Neuron (in vitro differentiated cells): ENCODE results near the gene SEMA3A.
"Not testable (repeated sequence)": the region's sequence is repeated elsewhere in the genome, so short reads cannot be mapped to it uniquely, and the experiment has no call there.

Experiments
- H2AFZ ChIP-seq: one replicate; pipeline ENCODE4 v1.6.1; 2013; ENCODE audit warnings: low read depth, mild to moderate bottlenecking, inconsistent platforms, low read length, moderate library complexity
- H3K27me3 ChIP-seq: one replicate; pipeline ENCODE4 v1.6.1; 2013; ENCODE audit warnings: low read length; ENCODE audit not compliant: insufficient read depth
- H3K36me3 ChIP-seq: one replicate; pipeline ENCODE4 v1.6.1; 2013; ENCODE audit warnings: low read length; ENCODE audit not compliant: insufficient read depth
- H3K4me1 ChIP-seq: one replicate; pipeline ENCODE4 v1.6.1; 2013; ENCODE audit warnings: low read length; ENCODE audit not compliant: insufficient read depth
- H3K4me3 ChIP-seq: 2 replicates; pipeline ENCODE4 v1.5.1; 2013; ENCODE audit warnings: mild to moderate bottlenecking, low read length, moderate library complexity
- H3K9me3 ChIP-seq: one replicate; pipeline ENCODE4 v1.6.1; 2013; ENCODE audit warnings: low read length

SEMA3A gene

DNA sequence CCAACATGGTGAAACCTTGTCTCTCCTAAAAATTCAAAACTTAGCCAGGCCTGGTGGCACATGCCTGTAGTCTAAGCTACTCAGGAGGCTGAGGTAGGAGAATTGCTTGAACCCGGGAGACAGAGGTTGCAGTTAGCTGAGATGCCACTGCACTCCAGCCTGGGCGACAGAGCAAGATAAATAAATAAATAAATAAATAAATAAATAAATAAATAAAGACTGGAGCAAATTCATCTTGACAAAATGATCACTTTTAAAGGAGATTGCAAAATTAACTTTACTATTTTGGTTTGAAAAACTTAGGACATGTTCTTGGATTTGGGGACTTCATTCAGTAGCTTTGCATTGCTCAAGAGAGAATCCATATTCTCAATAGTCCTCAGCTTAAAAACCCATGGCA, 137.0 kb downstream of the SEMA3A start:
- Histone ChIP-seq H3K9me3 (no peaks in the 10 kb centered on the region), H3K4me3 (no peak overlapping the region), H3K4me1 (no peaks in the 10 kb centered on the region), H3K27me3 (no peaks in the 10 kb centered on the region), H3K36me3 (peaks cover 12% of the 10 kb centered on the region), H2AFZ (no peak overlapping the region)

DNA sequence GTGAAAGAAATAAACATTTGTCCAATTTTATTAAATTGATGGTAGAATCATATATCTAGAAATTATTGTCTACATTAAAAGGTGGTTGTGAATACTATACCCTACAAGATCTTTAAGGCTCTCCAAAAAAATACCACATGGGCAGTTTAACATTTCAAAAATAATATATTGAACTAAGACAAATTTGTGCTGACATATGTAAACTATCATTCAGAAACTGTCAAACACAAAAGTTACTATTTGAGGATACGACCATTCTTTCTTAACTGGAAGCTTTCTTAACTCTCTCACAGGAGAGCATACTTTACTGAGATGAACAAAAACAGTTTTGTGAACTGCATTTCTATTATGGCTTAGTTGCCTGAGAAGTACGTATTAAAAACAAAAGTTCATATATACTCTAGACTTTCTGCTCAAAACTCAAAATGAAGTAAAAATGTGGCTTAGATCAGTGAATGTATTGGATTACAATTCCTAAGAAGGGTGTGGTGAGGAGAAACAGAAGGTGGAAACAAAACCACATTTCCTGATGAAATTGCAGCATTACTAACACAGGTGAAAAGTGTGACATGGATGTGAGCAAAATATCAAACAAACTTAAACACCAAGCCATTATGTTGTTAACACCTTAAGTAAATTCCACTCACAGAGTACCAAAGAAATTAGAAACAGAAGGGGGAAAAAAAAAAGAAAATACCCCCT, 138.5 kb downstream of the SEMA3A start:
- no peak overlapping the region for H2AFZ ChIP-seq
- H3K4me3 ChIP-seq, result no peak overlapping the region
- H3K27me3 ChIP-seq, result no peaks in the 10 kb centered on the region
- H3K4me1 ChIP-seq, result no peaks in the 10 kb centered on the region
- no peaks in the 10 kb centered on the region for H3K9me3 ChIP-seq
- H3K36me3 ChIP-seq, result peaks cover 12% of the 10 kb centered on the region

DNA sequence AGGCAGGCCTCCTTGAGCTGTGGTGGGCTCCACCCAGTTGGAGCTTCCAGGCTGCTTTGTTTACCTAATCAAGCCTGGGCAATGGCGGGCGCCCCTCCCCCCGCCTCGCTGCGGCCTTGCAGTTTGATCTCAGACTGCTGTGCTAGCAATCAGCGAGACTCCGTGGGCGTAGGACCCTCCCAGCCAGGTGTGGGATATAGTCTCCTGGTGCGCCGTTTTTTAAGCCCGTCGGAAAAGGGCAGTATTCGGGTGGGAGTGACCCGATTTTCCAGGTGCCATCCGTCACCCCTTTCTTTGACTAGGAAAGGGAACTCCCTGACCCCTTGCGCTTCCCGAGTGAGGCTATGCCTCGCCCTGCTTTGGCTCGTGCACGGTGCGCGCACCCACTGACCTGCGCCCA, 139.4 kb downstream of the SEMA3A start:
- H3K4me1 ChIP-seq, H3K4me3 ChIP-seq, H3K9me3 ChIP-seq, H2AFZ ChIP-seq, H3K27me3 ChIP-seq: not testable (repeated sequence)
- H3K36me3 ChIP-seq, result peaks cover 10% of the 10 kb centered on the region

DNA sequence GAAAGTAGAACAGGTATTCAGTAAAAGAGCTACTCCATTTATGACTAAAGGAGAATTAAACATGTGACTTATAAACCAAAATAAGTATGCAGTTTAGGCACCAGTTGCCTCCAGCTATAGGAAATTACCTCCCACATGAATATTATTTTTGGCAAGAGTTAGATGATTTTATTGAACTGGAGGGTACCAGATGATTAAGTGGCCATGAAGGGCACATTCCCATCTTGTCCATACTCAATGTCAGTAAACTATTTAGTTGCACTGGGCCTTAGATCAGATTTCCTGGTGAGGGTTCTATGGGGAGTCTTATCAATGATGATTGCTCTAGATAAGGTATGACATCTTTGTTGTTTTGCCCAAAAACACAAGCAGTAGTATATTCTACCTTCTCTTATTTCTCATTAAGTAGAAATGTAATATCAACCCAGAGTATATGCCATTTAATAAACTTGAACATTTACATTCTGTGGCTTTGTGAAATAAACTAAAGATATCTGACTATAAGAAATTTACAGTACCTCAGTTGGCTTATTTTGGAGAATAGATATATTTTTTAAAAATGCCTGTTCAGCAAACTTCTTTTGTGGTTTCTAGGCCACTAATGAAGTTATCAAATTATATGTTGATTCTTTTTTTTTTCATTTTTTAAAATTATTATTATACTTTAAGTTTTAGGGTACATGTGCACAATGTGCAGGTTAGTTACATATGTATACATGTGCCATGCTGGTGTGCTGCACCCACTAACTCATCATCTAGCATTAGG, 145.3 kb downstream of the SEMA3A start:
- peaks cover 19% of the 10 kb centered on the region for H3K36me3 ChIP-seq
- no peak overlapping the region for H3K4me3 ChIP-seq
- H3K9me3 ChIP-seq, result no peaks in the 10 kb centered on the region
- H3K4me1 ChIP-seq, result no peaks in the 10 kb centered on the region
- H2AFZ ChIP-seq, result no peak overlapping the region
- H3K27me3 ChIP-seq, result no peaks in the 10 kb centered on the region

- Histone ChIP-seq H3K4me3 (no peak overlapping the region), H3K4me1 (peaks cover 5% of the 10 kb centered on the region), H2AFZ (no peak overlapping the region), H3K36me3 (peaks cover 25% of the 10 kb centered on the region), H3K9me3 (no peaks in the 10 kb centered on the region), H3K27me3 (no peaks in the 10 kb centered on the region)
Measured at GRCh38 chr7:84047085-84047484, 147.5 kb downstream of the SEMA3A start.

GRCh38 chr7:84044834-84045233, 149.8 kb downstream of the SEMA3A start:
- Histone ChIP-seq H3K27me3 (no peaks in the 10 kb centered on the region), H3K4me3 (no peak overlapping the region), H3K36me3 (peaks cover 25% of the 10 kb centered on the region), H2AFZ (no peak overlapping the region), H3K4me1 (peaks cover 23% of the 10 kb centered on the region), H3K9me3 (no peaks in the 10 kb centered on the region)

GRCh38 chr7:84043661-84044191, 150.9 kb downstream of the SEMA3A start:
- Histone ChIP-seq H3K9me3 (no peaks in the 10 kb centered on the region), H3K36me3 (peaks cover 22% of the 10 kb centered on the region), H2AFZ (no peak overlapping the region), H3K4me3 (no peak overlapping the region), H3K27me3 (no peaks in the 10 kb centered on the region), H3K4me1 (peaks cover 28% of the 10 kb centered on the region)

- H3K27me3 ChIP-seq, result no peaks in the 10 kb centered on the region
- H3K4me3 ChIP-seq, result no peak overlapping the region
- H2AFZ ChIP-seq, result no peak overlapping the region
- peaks cover 22% of the 10 kb centered on the region for H3K36me3 ChIP-seq
- peaks cover 28% of the 10 kb centered on the region for H3K4me1 ChIP-seq
- H3K9me3 ChIP-seq, result no peaks in the 10 kb centered on the region
Measured at GRCh38 chr7:84042110-84042539, 152.5 kb downstream of the SEMA3A start.

- H3K27me3 ChIP-seq, result no peaks in the 10 kb centered on the region
- H3K36me3 ChIP-seq, result peaks cover 22% of the 10 kb centered on the region
- H2AFZ ChIP-seq, result no peak overlapping the region
Measured at GRCh38 chr7:84041649-84042048, 152.9 kb downstream of the SEMA3A start.

DNA sequence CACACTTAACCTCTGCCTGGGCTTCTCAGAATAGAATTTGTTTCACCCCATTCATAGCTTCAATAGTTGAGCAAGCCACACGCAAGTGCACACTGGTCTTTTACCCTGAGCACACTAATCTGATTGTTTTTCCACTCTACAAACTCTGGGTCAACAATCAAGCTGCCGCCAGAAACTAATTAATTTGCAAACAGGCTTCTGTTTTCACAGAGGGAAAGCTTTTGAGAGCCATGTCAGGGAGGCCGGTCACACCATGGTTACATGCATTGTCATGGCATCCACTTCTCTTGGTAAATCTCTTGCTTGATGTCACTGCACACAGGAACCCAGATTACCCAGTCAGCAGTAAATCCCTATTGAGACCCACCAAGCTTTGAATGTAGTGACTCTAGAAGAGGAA, 154.2 kb downstream of the SEMA3A start:
- no peak overlapping the region for H2AFZ ChIP-seq
- H3K36me3 ChIP-seq, result peaks cover 13% of the 10 kb centered on the region
- no peak overlapping the region for H3K4me3 ChIP-seq
- peaks cover 28% of the 10 kb centered on the region for H3K4me1 ChIP-seq
- H3K27me3 ChIP-seq, result no peaks in the 10 kb centered on the region
- H3K9me3 ChIP-seq, result no peaks in the 10 kb centered on the region

More at GRCh38 chr7:84041649-84042048, 152.9 kb downstream of the SEMA3A start:
- Histone ChIP-seq H3K4me3 (no peak overlapping the region), H3K9me3 (no peaks in the 10 kb centered on the region), H3K4me1 (peaks cover 28% of the 10 kb centered on the region)

DNA sequence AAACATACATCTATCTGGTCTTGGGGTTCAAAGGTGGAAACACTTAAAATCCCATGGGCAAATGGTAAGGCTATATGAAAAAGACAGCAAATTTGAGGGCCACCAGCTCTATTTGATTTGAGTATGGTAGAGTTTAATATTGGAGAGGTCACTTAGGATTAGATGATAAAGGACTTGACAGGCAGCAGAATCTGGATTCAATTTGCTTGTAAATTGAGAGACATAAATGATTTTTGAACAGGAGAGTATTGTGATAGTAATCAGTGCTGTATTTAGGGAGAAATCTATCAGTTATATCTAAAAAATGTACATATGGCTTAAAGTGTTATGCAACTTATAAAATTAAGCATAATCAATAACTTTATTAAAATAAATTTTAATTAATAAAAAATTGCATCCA, 155.2 kb downstream of the SEMA3A start:
- Histone ChIP-seq H3K36me3 (peaks cover 7% of the 10 kb centered on the region), H2AFZ (no peak overlapping the region), H3K9me3 (no peaks in the 10 kb centered on the region), H3K4me1 (peaks cover 28% of the 10 kb centered on the region), H3K4me3 (no peak overlapping the region), H3K27me3 (no peaks in the 10 kb centered on the region)

- H3K4me3 ChIP-seq, result no peak overlapping the region
- peaks cover 4% of the 10 kb centered on the region for H3K36me3 ChIP-seq
- H3K4me1 ChIP-seq, result peaks cover 9% of the 10 kb centered on the region
- H3K27me3 ChIP-seq, result no peaks in the 10 kb centered on the region
- H3K9me3 ChIP-seq, result peaks cover 3% of the 10 kb centered on the region
- H2AFZ ChIP-seq, result no peak overlapping the region
Measured at GRCh38 chr7:84027678-84028077, 166.9 kb downstream of the SEMA3A start.

- no peak overlapping the region for H3K4me3 ChIP-seq
- peaks cover 7% of the 10 kb centered on the region for H3K36me3 ChIP-seq
- H3K4me1 ChIP-seq, result peaks cover 11% of the 10 kb centered on the region
- H2AFZ ChIP-seq, result no peak overlapping the region
- H3K27me3 ChIP-seq, result no peaks in the 10 kb centered on the region
- H3K9me3 ChIP-seq, result peaks cover 3% of the 10 kb centered on the region
Measured at GRCh38 chr7:84025332-84025927, 169.2 kb downstream of the SEMA3A start.
